ENCODE data around the gene AKR1A1. TPM values are rescaled to one million over a fixed set of nuclear protein-coding genes. Genes with fewer than 3 reads are reported as not detected.

AKR1A1 gene
- total RNA-seq, 1 experiment from 2014 or later, result 119 TPM

DNA sequence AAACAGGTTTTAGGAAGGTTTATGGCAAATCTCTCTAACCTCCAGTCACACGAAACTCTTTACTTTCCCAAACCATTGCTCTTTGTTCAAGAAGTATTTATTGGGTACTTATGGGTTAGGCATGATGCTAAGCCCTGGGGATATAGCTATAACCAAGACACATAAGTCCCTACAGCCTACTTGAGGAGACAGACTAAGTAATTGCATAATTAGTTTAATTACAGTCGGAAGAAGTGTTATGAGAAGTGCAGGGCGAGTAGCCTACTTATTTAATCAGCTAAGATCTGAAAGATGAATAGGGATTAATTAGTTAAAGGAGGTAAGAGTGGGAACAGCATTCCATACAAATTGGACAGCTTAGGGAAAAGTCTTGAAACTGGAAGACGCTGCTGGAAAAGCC lies 20.0 kb downstream of the AKR1A1 start:
- peaks cover 49% of the 10 kb centered on the region for H3K36me3 Mint-ChIP-seq (ENCODE audit: insufficient read depth, unreplicated experiment)
- no peak for TF ChIP-seq CTCF (IDR thresholded peaks at IDR 0.05; ENCODE audit: insufficient read depth in 1 of 2, low read depth in 1 of 2, low read length in 1 of 2, severe bottlenecking in 1 of 2, unreplicated experiment in 1 of 2)
- CTCF ChIA-PET, result interaction anchor here (1.5 to 2.4 kb wide), 2 partner anchors 58 to 63 kb away, joined by 3 to 14 read pairs; no protein-coding TSS in a partner anchor
- POLR2A ChIA-PET, result no interaction called here
- no peaks in the 10 kb centered on the region for H3K4me1 Mint-ChIP-seq (ENCODE audit: low read depth, unreplicated experiment)
- H3K4me3 ChIP-seq (ENCODE audit: low read depth, low read length), result no peak overlapping the region
- no peak overlapping the region for H3K4me3 Mint-ChIP-seq (ENCODE audit: unreplicated experiment)
- intact Hi-C loops (cut with micrococcal nuclease; ENCODE audit: unreplicated experiment), result loop anchor here (1.0 to 10.0 kb wide), 4 partner anchors 19 to 556 kb away; partner anchors contain the start of genes HECTD3, PRDX1 and UROD
- H3K27me3 Mint-ChIP-seq (ENCODE audit: insufficient read depth, unreplicated experiment), result no peaks in the 10 kb centered on the region
- DNase-seq, result no peak
- H3K9me3 Mint-ChIP-seq (ENCODE audit: unreplicated experiment), result no peaks in the 10 kb centered on the region
- H3K9me3 ChIP-seq, result no peaks in the 10 kb centered on the region
- H3K27me3 ChIP-seq (replicated peaks; ENCODE audit: control insufficient read depth, insufficient read depth, low read length), result no peaks in the 10 kb centered on the region
- no peaks in the 10 kb centered on the region for H3K36me3 ChIP-seq (ENCODE audit: control insufficient read depth, insufficient read depth, low read length)
- H3K4me1 ChIP-seq, result no peaks in the 10 kb centered on the region
- BruUV-seq (replicated peaks), result no TSS peak
- no peak overlapping the region for H3K27ac Mint-ChIP-seq (ENCODE audit: unreplicated experiment)

- BruUV-seq (replicated peaks), result no TSS peak
- Mint-ChIP-seq H3K4me1 (ENCODE audit: low read depth, unreplicated experiment) (no peaks in the 10 kb centered on the region), H3K4me3 (ENCODE audit: unreplicated experiment) (no peak overlapping the region), H3K27ac (ENCODE audit: unreplicated experiment) (no peak overlapping the region), H3K27me3 (ENCODE audit: insufficient read depth, unreplicated experiment) (no peaks in the 10 kb centered on the region), H3K9me3 (ENCODE audit: unreplicated experiment) (no peaks in the 10 kb centered on the region), H3K36me3 (ENCODE audit: insufficient read depth, unreplicated experiment) (peaks cover 30% of the 10 kb centered on the region)
- no peak for DNase-seq
- Histone ChIP-seq H3K4me1 (no peaks in the 10 kb centered on the region), H3K9me3 (no peaks in the 10 kb centered on the region), H3K4me3 (ENCODE audit: low read depth, low read length) (no peak overlapping the region), H3K36me3 (ENCODE audit: control insufficient read depth, insufficient read depth, low read length) (no peaks in the 10 kb centered on the region), H3K27me3 (replicated peaks; ENCODE audit: control insufficient read depth, insufficient read depth, low read length) (no peaks in the 10 kb centered on the region)
- intact Hi-C loops (cut with micrococcal nuclease; ENCODE audit: unreplicated experiment), result loop anchor here (10.0 kb wide), 1 partner anchor 559 kb away; the partner anchor contains the start of genes HECTD3 and UROD
- CTCF ChIA-PET, result no interaction called here
- no peak for TF ChIP-seq CTCF (IDR thresholded peaks at IDR 0.05; ENCODE audit: insufficient read depth in 1 of 2, low read depth in 1 of 2, low read length in 1 of 2, severe bottlenecking in 1 of 2, unreplicated experiment in 1 of 2)
- POLR2A ChIA-PET, result no interaction called here
Measured at GRCh38 chr1:45573231-45573804, 22.7 kb downstream of the AKR1A1 start.

DNA sequence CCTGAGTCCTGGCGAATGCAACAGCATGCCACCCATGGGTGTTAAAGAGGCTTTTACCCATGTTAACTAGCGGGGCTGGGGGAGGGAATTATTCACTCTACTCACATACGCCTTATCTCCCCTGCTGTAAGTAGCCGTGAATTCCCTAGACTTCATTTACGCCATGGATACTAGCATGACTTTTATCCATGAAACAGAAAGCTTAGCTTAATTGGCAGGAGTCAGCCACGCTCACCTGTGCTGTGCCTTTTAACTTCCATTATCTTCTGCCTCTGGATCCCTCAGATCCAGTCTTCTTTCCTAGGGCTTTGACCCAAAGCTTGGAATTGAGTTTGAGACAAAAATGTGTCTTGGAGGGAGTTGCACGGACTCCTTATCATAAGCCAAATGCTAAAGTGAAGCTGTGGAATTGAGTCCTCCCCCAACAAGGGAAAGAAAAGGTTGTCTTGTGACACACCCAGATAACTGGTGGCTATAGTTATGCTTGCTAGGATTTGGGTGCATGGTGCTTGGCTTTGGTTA lies 23.5 kb downstream of the AKR1A1 start:
- intact Hi-C loops (cut with micrococcal nuclease; ENCODE audit: unreplicated experiment), result loop anchor here (10.0 kb wide), 1 partner anchor 559 kb away; the partner anchor contains the start of genes HECTD3 and UROD
- H3K27ac Mint-ChIP-seq (ENCODE audit: unreplicated experiment), result no peak overlapping the region
- no peaks in the 10 kb centered on the region for H3K9me3 Mint-ChIP-seq (ENCODE audit: unreplicated experiment)
- no TSS peak for BruUV-seq (replicated peaks)
- Histone ChIP-seq H3K27me3 (replicated peaks; ENCODE audit: control insufficient read depth, insufficient read depth, low read length) (no peaks in the 10 kb centered on the region), H3K4me1 (no peaks in the 10 kb centered on the region), H3K36me3 (ENCODE audit: control insufficient read depth, insufficient read depth, low read length) (no peaks in the 10 kb centered on the region), H3K4me3 (ENCODE audit: low read depth, low read length) (no peak overlapping the region), H3K9me3 (no peaks in the 10 kb centered on the region)
- POLR2A ChIA-PET, result no interaction called here
- H3K4me1 Mint-ChIP-seq (ENCODE audit: low read depth, unreplicated experiment), result no peaks in the 10 kb centered on the region
- CTCF ChIA-PET, result interaction anchor here (0.9 kb wide), 1 partner anchor 74 kb away, joined by 3 read pairs; the partner anchor contains the start of genes CCDC163 and MMACHC
- H3K27me3 Mint-ChIP-seq (ENCODE audit: insufficient read depth, unreplicated experiment), result no peaks in the 10 kb centered on the region
- no peak overlapping the region for H3K4me3 Mint-ChIP-seq (ENCODE audit: unreplicated experiment)
- TF ChIP-seq CTCF (IDR thresholded peaks at IDR 0.05; ENCODE audit: insufficient read depth in 1 of 2, low read depth in 1 of 2, low read length in 1 of 2, severe bottlenecking in 1 of 2, unreplicated experiment in 1 of 2), result no peak
- no peak for DNase-seq
- peaks cover 25% of the 10 kb centered on the region for H3K36me3 Mint-ChIP-seq (ENCODE audit: insufficient read depth, unreplicated experiment)
